Pulmonary artery endothelial cell (primary cell): ENCODE measurements around the gene RAB2B. TPM values are rescaled to one million over a fixed set of nuclear protein-coding genes. Genes with fewer than 3 reads are reported as not detected.

Experiments
- total RNA-seq: library from RNA; depleted of rRNA; stranded (reverse); fragments of >200 nt; gene quantifications from 2 replicates; pipeline ENCODE4 v1.2.3, GENCODE V29; 2014

Gene RAB2B
- total RNA-seq, 1 donor from 2014 or later: 28.3 TPM

Other genes with a start within 250 kb of the RAB2B start
- 905 and 1,085 TPM in 2 replicates for gene HNRNPC, start 207.5 kb downstream of the RAB2B start, total RNA-seq
- not detected in 2 replicates for gene RPGRIP1, start 196.9 kb downstream of the RAB2B start, total RNA-seq
- 98.9 and 125 TPM in 2 replicates for gene SUPT16H, start 92.9 kb downstream of the RAB2B start, total RNA-seq
- 50.4 and 61.3 TPM in 2 replicates for gene CHD8, start 20.8 kb downstream of the RAB2B start, total RNA-seq
- gene TOX4, start 236 bp upstream of the RAB2B start, total RNA-seq: 22.3 and 45.6 TPM in 2 replicates
- gene METTL3, start 34.4 kb upstream of the RAB2B start, total RNA-seq: 56.0 and 87.3 TPM in 2 replicates
- 0.79 and 0.95 TPM in 2 replicates for gene SALL2, start 49.4 kb upstream of the RAB2B start, total RNA-seq
- gene OR10G3, start 103.1 kb upstream of the RAB2B start, total RNA-seq: not detected in 2 replicates
- gene OR10G2, start 158.0 kb upstream of the RAB2B start, total RNA-seq: not detected in 2 replicates
- not detected in 2 replicates for gene OR4E2, start 176.9 kb upstream of the RAB2B start, total RNA-seq
- gene OR4E1, start 196.9 kb upstream of the RAB2B start, total RNA-seq: under 0.01 TPM in 1 of 2 replicates, not detected in the other